Measurements from ENCODE around the gene PRDM15.

DNA sequence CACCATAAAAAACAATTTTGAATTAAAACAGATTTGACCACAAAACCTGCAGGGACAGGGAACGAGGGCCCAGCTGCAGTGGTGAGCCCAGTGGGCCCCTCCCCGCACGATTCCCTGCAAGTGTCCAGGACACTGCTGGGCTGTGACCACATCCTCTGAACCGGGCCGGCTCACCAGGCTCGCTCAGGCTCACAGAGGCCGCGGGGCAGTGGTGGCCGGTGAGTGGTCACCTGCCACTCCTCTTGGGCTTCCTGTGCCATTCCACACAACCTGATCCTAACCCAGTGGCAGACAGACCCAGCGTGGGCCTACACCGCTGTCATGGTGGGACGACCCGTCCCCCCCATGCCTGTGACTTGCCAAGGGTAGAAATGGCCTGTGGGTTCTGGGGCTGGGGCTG, 75.8 kb downstream of the PRDM15 start:
- TF ChIP-seq RAD21 (IDR thresholded peaks at IDR 0.05; ENCODE audit: low read depth) (no peak), FOXM1 (IDR thresholded peaks at IDR 0.05; ENCODE audit: borderline replicate concordance, low read depth) (no peak), TAF1 (IDR thresholded peaks at IDR 0.05; ENCODE audit: low read depth) (no peak), YY1 (IDR thresholded peaks at IDR 0.05; ENCODE audit: low read depth) (no peak)
- TF ChIP-seq, protein P1, sequence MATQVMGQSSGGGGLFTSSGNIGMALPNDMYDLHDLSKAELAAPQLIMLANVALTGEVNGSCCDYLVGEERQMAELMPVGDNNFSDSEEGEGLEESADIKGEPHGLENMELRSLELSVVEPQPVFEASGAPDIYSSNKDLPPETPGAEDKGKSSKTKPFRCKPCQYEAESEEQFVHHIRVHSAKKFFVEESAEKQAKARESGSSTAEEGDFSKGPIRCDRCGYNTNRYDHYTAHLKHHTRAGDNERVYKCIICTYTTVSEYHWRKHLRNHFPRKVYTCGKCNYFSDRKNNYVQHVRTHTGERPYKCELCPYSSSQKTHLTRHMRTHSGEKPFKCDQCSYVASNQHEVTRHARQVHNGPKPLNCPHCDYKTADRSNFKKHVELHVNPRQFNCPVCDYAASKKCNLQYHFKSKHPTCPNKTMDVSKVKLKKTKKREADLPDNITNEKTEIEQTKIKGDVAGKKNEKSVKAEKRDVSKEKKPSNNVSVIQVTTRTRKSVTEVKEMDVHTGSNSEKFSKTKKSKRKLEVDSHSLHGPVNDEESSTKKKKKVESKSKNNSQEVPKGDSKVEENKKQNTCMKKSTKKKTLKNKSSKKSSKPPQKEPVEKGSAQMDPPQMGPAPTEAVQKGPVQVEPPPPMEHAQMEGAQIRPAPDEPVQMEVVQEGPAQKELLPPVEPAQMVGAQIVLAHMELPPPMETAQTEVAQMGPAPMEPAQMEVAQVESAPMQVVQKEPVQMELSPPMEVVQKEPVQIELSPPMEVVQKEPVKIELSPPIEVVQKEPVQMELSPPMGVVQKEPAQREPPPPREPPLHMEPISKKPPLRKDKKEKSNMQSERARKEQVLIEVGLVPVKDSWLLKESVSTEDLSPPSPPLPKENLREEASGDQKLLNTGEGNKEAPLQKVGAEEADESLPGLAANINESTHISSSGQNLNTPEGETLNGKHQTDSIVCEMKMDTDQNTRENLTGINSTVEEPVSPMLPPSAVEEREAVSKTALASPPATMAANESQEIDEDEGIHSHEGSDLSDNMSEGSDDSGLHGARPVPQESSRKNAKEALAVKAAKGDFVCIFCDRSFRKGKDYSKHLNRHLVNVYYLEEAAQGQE (IDR thresholded peaks at IDR 0.05; ENCODE audit: low read depth), result no peak

All from Ishikawa (cell line).